ENCODE measurements around the gene COPS6. TPM values are rescaled to one million over a fixed set of nuclear protein-coding genes. Genes with fewer than 3 reads are reported as not detected.

COPS6 gene
- total and polyA plus RNA-seq, 2 of the 4 experiments (the other 2 are of a cell fraction) = 185 to 325 TPM

- Histone ChIP-seq H3K4me1 (ENCODE audit: control insufficient read depth, insufficient read depth, low read length) (peaks cover 4% of the 10 kb centered on the region; the same call in 1 of the 2 replicates), H2BK120ac (ENCODE audit: low read depth, low read length) (peak within 1 kb of the TSS; percentile 77), H3K27ac (ENCODE audit: insufficient read depth, low read length) (peak within 1 kb of the TSS; percentile 95), H3K56ac (ENCODE audit: extremely low read depth, insufficient read depth, low read length) (peak within 1 kb of the TSS; percentile 63), H4K20me1 (ENCODE audit: insufficient read depth, low read length) (peaks cover 3% of the 10 kb centered on the region; the same call in 1 of the 2 replicates), H2BK15ac (ENCODE audit: low read depth, low read length) (peak within 1 kb of the TSS; percentile 16; the same call in 1 of the 3 replicates), H4K8ac (ENCODE audit: low read depth in 2 of 2, low read length in 2 of 2) (peak within 1 kb of the TSS; percentile 97 to 99), H2AFZ (replicated peaks; ENCODE audit: low read length, poor library complexity) (peak within 1 kb of the TSS; percentile 93), H4K5ac (ENCODE audit: low read depth, low read length) (peak within 1 kb of the TSS; percentile 98), H2BK20ac (ENCODE audit: low read depth, low read length) (no peak within 1 kb of the TSS; the same call in 1 of the 2 replicates), H3K9me1 (ENCODE audit: insufficient read depth, low read length) (no peaks in the 10 kb centered on the region), H3K18ac (ENCODE audit: low read depth, low read length) (peak within 1 kb of the TSS; percentile 67), H3K36me3 (ENCODE audit: control insufficient read depth, insufficient read depth, low read length) (peaks cover 4% of the 10 kb centered on the region; the same call in 1 of the 2 replicates), H3K79me1 (ENCODE audit: low read depth in 1 of 2, low read length in 2 of 2) (peaks cover 12 to 33% of the 10 kb centered on the region in 2 experiments), H3K23ac (ENCODE audit: low read depth, low read length) (peak within 1 kb of the TSS; percentile 57), H3K4ac (ENCODE audit: low read depth, low read length) (peak within 1 kb of the TSS; percentile 90), H3K9me3 (ENCODE audit: control insufficient read depth, insufficient read depth, low read length) (no peaks in the 10 kb centered on the region), H2BK5ac (ENCODE audit: low read depth, low read length, poor library complexity, severe bottlenecking) (peak within 1 kb of the TSS; percentile 83), H3K4me3 (ENCODE audit: insufficient read depth, low read depth, low read length) (peak within 1 kb of the TSS; percentile 81), H3K27me3 (ENCODE audit: control insufficient read depth, insufficient read depth, low read length) (no peaks in the 10 kb centered on the region), H2AK5ac (ENCODE audit: low read depth, low read length) (peak within 1 kb of the TSS; percentile 54), H3K9ac (ENCODE audit: low read depth, low read length) (peak within 1 kb of the TSS; percentile 94), H3K4me2 (ENCODE audit: low read depth, low read length) (peak within 1 kb of the TSS; percentile 79), H2AK9ac (replicated peaks; ENCODE audit: low read depth, low read length, poor library complexity) (peak within 1 kb of the TSS; percentile 84), H3K14ac (replicated peaks; ENCODE audit: low read depth, low read length) (peak within 1 kb of the TSS; percentile 82), H4K91ac (ENCODE audit: insufficient read depth, low read depth, low read length) (peak within 1 kb of the TSS; percentile 92)
- ATAC-seq (ENCODE audit: low read depth) (peak; percentile 94), DNase-seq (peak; percentile 84)
- intact Hi-C loops (cut with micrococcal nuclease) = loop anchor here (1.0 to 10.0 kb wide), 4 partner anchors 15 to 125 kb away; partner anchors contain the start of genes GJC3 and ZKSCAN1
- dilution Hi-C loops (cut with HindIII; ENCODE audit: low sequenced_read_pairs, unreplicated experiment) = no loop called here
- WGBS, 2 experiments (ENCODE audit: extremely low coverage in 2 of 2, insufficient read length in 1 of 2) = 3% methylated on average over 18 of the region's 47 CpGs; no CpG with 5 or more reads in 1 of the 2 experiments
- in situ Hi-C loops (cut with MboI; ENCODE audit: low sequenced_read_pairs) = loop anchor here (5.0 to 10.0 kb wide), 2 partner anchors 57 to 135 kb away; partner anchors contain the start of gene TRIM4
- no TSS peak for BruUV-seq (replicated peaks)
- CTCF ChIA-PET = interaction anchor here (0.6 to 0.7 kb wide), 3 partner anchors 23 to 542 kb away, joined by 3 read pairs; no protein-coding TSS in a partner anchor
- POLR2A ChIA-PET (ENCODE audit: unreplicated experiment) = interaction anchor here (0.5 to 0.6 kb wide), 2 partner anchors 13 to 94 kb away, joined by 3 to 4 read pairs; no protein-coding TSS in a partner anchor
- TF ChIP-seq SMC3 (IDR thresholded peaks at IDR 0.05; ENCODE audit: low read depth, low read length) (peak; percentile 42; the same call in 1 of the 2 replicates), BHLHE40 (IDR thresholded peaks at IDR 0.05; ENCODE audit: low read depth, low read length) (no peak), RAD21 (IDR thresholded peaks at IDR 0.05; ENCODE audit: low read length) (peak; percentile 22), MAFK (IDR thresholded peaks at IDR 0.05; ENCODE audit: low read depth, low read length) (no peak), ELK1 (IDR thresholded peaks at IDR 0.05; ENCODE audit: borderline replicate concordance, low read depth, low read length) (no peak), RCOR1 (IDR thresholded peaks at IDR 0.05; ENCODE audit: insufficient replicate concordance, low read length) (no peak), FOS (IDR thresholded peaks at IDR 0.05; ENCODE audit: low read depth, low read length) (no peak), CEBPB (IDR thresholded peaks at IDR 0.05; ENCODE audit: low read depth, low read length) (no peak), RFX5 (IDR thresholded peaks at IDR 0.05; ENCODE audit: low read depth, low read length) (no peak), CHD1 (IDR thresholded peaks at IDR 0.05; ENCODE audit: low read depth, low read length) (no peak)
- TF ChIP-seq, protein P1, sequence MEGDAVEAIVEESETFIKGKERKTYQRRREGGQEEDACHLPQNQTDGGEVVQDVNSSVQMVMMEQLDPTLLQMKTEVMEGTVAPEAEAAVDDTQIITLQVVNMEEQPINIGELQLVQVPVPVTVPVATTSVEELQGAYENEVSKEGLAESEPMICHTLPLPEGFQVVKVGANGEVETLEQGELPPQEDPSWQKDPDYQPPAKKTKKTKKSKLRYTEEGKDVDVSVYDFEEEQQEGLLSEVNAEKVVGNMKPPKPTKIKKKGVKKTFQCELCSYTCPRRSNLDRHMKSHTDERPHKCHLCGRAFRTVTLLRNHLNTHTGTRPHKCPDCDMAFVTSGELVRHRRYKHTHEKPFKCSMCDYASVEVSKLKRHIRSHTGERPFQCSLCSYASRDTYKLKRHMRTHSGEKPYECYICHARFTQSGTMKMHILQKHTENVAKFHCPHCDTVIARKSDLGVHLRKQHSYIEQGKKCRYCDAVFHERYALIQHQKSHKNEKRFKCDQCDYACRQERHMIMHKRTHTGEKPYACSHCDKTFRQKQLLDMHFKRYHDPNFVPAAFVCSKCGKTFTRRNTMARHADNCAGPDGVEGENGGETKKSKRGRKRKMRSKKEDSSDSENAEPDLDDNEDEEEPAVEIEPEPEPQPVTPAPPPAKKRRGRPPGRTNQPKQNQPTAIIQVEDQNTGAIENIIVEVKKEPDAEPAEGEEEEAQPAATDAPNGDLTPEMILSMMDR (conservative IDR thresholded peaks at IDR 0.05; ENCODE audit: low read depth, low read length) = peak; percentile 21; the same call in 1 of the 2 replicates
- TF ChIP-seq, protein P2, sequence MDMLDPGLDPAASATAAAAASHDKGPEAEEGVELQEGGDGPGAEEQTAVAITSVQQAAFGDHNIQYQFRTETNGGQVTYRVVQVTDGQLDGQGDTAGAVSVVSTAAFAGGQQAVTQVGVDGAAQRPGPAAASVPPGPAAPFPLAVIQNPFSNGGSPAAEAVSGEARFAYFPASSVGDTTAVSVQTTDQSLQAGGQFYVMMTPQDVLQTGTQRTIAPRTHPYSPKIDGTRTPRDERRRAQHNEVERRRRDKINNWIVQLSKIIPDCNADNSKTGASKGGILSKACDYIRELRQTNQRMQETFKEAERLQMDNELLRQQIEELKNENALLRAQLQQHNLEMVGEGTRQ (IDR thresholded peaks at IDR 0.05; ENCODE audit: low read depth, low read length) = no peak
These were observed 39.1 kb upstream of the COPS6 start, which contains the start of gene ZSCAN21 for GRCh38 chr7:100049441-100050291. Gene ZSCAN21 (plus strand): TSS chr7:100049774. CDS start chr7:100057007, 7,233 bp downstream.
